ENCODE results near the gene ARVCF. TPM values are rescaled to one million over a fixed set of nuclear protein-coding genes. Genes with fewer than 3 reads are reported as not detected.

ARVCF gene
- total RNA-seq, 1 experiment from 2014 or later: 4.3 TPM

DNA sequence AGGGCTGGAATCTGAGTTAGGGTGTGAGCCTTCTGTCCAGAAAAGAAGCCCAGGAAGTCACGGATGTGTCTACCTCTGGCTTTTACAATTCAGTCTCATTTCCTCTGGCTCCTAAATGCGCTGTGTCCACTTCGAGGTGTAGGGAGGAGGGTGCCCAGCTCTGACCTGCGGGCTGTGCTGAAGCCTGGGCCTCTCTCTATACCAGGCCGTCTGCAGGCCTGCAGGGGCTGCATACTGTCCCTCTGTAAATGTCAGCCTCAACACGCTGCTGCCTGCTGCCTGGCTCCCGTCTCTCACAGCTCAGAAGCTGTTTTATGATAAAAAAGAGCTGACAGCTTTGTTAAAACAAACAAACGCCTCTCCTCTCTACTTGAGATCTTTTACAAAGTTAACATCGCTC is 14.5 kb downstream of the ARVCF start:
- Histone ChIP-seq H2AFZ (ENCODE audit: low read length) (no peak overlapping the region), H4K20me1 (ENCODE audit: insufficient read depth, low read depth, low read length) (0 out of 2 replicates have a peak, but pooled peaks cover 7% of the 10 kb centered on the region), H3K79me2 (ENCODE audit: low read length) (no peaks in the 10 kb centered on the region), H3K4me2 (ENCODE audit: low read depth, low read length, poor library complexity, severe bottlenecking) (no peak overlapping the region), H3K9me3 (ENCODE audit: low read length) (peaks cover 17% of the 10 kb centered on the region), H3K9ac (ENCODE audit: low read length) (no peak overlapping the region), H3K9me2 (replicated peaks; ENCODE audit: insufficient read depth, low read length) (no peaks in the 10 kb centered on the region), H3K27ac (ENCODE audit: low read length) (no peak overlapping the region), H3K36me3 (ENCODE audit: insufficient read depth, low read length) (peaks cover 18% of the 10 kb centered on the region), H3K4me1 (ENCODE audit: low read length) (no peaks in the 10 kb centered on the region), H3K4me3 (ENCODE audit: low read length) (no peak overlapping the region), H3K27me3 (ENCODE audit: low read length) (no peaks in the 10 kb centered on the region)
- DNase-seq: no peak

- Histone ChIP-seq H3K27me3 (ENCODE audit: low read length) (no peaks in the 10 kb centered on the region), H4K20me1 (ENCODE audit: insufficient read depth, low read depth, low read length) (0 out of 2 replicates have a peak, but pooled peaks cover 7% of the 10 kb centered on the region), H3K9ac (ENCODE audit: low read length) (no peak overlapping the region), H3K79me2 (ENCODE audit: low read length) (no peaks in the 10 kb centered on the region), H3K9me3 (ENCODE audit: low read length) (peaks cover 17% of the 10 kb centered on the region), H3K9me2 (replicated peaks; ENCODE audit: insufficient read depth, low read length) (no peaks in the 10 kb centered on the region), H3K36me3 (ENCODE audit: insufficient read depth, low read length) (peaks cover 18% of the 10 kb centered on the region), H2AFZ (ENCODE audit: low read length) (no peak overlapping the region), H3K4me1 (ENCODE audit: low read length) (no peaks in the 10 kb centered on the region), H3K27ac (ENCODE audit: low read length) (no peak overlapping the region), H3K4me3 (ENCODE audit: low read length) (no peak overlapping the region), H3K4me2 (ENCODE audit: low read depth, low read length, poor library complexity, severe bottlenecking) (no peak overlapping the region)
- no peak for DNase-seq
Measured at GRCh38 chr22:20001082-20001638, 15.5 kb downstream of the ARVCF start.

DNA sequence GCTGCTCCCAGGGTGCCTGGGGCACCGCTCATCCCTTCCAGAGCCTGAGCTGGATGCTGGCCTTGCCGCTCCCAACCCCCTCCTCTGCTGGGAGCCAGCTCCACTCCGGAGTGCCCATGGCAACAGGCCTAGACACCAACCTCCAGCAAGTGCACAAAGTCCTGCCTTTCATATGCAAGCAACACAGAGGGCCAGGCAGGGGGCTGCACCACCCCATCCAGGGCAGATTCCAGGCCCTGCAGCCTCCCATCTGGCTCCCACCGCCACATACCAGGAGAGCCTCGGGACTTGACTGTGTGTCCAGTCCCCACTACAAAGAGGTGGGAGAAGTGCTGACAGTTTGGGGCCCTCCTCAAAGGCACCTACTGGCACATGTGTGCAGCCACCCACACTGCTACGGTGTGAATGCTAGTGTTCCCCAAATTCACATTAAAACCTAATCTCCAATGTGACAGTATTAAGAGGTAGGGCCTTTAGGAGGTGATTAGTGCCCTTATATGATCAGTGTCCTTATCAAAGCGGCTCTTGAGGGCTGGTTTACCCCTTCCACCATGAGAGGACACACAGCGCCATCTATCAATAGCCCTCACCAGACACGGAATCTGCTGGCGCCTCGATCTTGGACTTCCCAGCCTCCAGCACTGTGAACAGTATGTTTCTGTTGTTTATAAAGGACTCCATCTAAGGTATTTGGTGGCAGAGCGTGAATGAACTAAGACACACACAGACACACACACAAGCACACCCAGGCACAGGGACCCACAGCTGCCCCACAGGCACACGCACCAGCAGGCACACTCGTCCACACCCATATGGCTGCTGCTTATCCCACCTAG is 16.2 kb downstream of the ARVCF start:
- H3K27ac ChIP-seq (ENCODE audit: low read length): no peak overlapping the region
- peaks cover 12% of the 10 kb centered on the region; the same call in 1 of the 2 replicates for H4K20me1 ChIP-seq (ENCODE audit: insufficient read depth, low read depth, low read length)
- H3K9ac ChIP-seq (ENCODE audit: low read length): no peak overlapping the region
- H3K4me1 ChIP-seq (ENCODE audit: low read length): no peaks in the 10 kb centered on the region
- no peak overlapping the region for H3K4me3 ChIP-seq (ENCODE audit: low read length)
- no peaks in the 10 kb centered on the region for H3K27me3 ChIP-seq (ENCODE audit: low read length)
- no peak overlapping the region for H2AFZ ChIP-seq (ENCODE audit: low read length)
- peaks cover 17% of the 10 kb centered on the region for H3K9me3 ChIP-seq (ENCODE audit: low read length)
- H3K4me2 ChIP-seq (ENCODE audit: low read depth, low read length, poor library complexity, severe bottlenecking): no peak overlapping the region
- H3K36me3 ChIP-seq (ENCODE audit: insufficient read depth, low read length): peaks cover 18% of the 10 kb centered on the region
- no peaks in the 10 kb centered on the region for H3K79me2 ChIP-seq (ENCODE audit: low read length)
- no peak for DNase-seq
- H3K9me2 ChIP-seq (replicated peaks; ENCODE audit: insufficient read depth, low read length): no peaks in the 10 kb centered on the region

DNA sequence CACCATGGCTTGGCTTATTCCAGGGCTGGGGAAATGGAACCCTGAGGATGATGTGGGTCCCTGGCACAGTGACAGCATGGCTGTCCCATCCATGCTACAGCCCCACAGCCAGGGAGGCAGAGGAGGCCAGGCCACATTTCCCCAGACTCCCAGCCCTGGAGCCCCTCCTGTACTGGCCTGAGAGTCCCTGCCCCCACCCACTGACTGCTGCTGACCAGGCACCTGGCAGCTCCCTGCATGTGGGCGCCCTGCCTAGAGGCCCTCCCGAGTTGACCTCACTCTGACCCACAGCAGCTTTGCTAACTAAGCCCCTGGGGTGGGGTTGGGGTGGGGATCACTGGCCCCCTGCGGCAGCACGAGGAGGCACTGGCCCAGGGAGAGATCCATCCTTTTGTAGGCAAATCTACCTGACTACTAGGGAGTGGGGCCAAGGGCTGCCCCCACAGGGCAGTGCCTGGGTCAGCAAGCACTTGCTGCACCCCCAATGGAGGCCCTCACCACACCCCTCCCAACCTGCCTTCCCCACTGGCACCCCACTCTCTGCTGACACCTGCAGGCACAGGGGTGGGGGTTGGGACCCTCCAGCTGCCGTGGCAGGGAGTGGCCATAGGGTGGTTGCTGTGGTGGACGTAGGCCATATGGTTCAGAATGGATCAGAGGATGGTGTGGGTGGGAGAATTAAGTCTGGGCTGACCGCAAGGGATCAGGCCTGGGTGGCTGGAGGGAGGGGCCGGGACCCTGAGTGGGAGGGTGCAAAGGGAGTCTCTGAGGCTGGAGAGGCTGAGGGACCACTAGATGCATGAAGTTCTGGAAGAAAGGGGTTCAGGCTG is 17.4 kb downstream of the ARVCF start:
- Histone ChIP-seq H3K36me3 (ENCODE audit: insufficient read depth, low read length) (peaks cover 8% of the 10 kb centered on the region), H4K20me1 (ENCODE audit: insufficient read depth, low read depth, low read length) (peaks cover 12% of the 10 kb centered on the region; the same call in 1 of the 2 replicates), H3K27me3 (ENCODE audit: low read length) (no peaks in the 10 kb centered on the region), H3K4me1 (ENCODE audit: low read length) (no peaks in the 10 kb centered on the region), H3K9me2 (replicated peaks; ENCODE audit: insufficient read depth, low read length) (no peaks in the 10 kb centered on the region), H3K27ac (ENCODE audit: low read length) (no peak overlapping the region), H3K9ac (ENCODE audit: low read length) (no peak overlapping the region), H2AFZ (ENCODE audit: low read length) (no peak overlapping the region), H3K4me3 (ENCODE audit: low read length) (no peak overlapping the region), H3K79me2 (ENCODE audit: low read length) (no peaks in the 10 kb centered on the region), H3K9me3 (ENCODE audit: low read length) (peaks cover 11% of the 10 kb centered on the region), H3K4me2 (ENCODE audit: low read depth, low read length, poor library complexity, severe bottlenecking) (no peak overlapping the region)
- DNase-seq: no peak

GRCh38 chr22:19998232-19998951 is 18.2 kb downstream of the ARVCF start:
- no peaks in the 10 kb centered on the region for H3K4me1 ChIP-seq (ENCODE audit: low read length)
- H3K9me2 ChIP-seq (replicated peaks; ENCODE audit: insufficient read depth, low read length): no peaks in the 10 kb centered on the region
- no peak for DNase-seq
- H3K27me3 ChIP-seq (ENCODE audit: low read length): no peaks in the 10 kb centered on the region
- H3K9me3 ChIP-seq (ENCODE audit: low read length): peaks cover 3% of the 10 kb centered on the region
- H3K4me2 ChIP-seq (ENCODE audit: low read depth, low read length, poor library complexity, severe bottlenecking): no peak overlapping the region
- peaks cover 5% of the 10 kb centered on the region; the same call in 1 of the 2 replicates for H3K36me3 ChIP-seq (ENCODE audit: insufficient read depth, low read length)
- H3K4me3 ChIP-seq (ENCODE audit: low read length): no peak overlapping the region
- H3K79me2 ChIP-seq (ENCODE audit: low read length): no peaks in the 10 kb centered on the region; the same call in 1 of the 2 replicates
- H3K27ac ChIP-seq (ENCODE audit: low read length): no peak overlapping the region
- H3K9ac ChIP-seq (ENCODE audit: low read length): no peak overlapping the region
- H2AFZ ChIP-seq (ENCODE audit: low read length): no peak overlapping the region
- H4K20me1 ChIP-seq (ENCODE audit: insufficient read depth, low read depth, low read length): peaks cover 15% of the 10 kb centered on the region; the same call in 1 of the 2 replicates

DNA sequence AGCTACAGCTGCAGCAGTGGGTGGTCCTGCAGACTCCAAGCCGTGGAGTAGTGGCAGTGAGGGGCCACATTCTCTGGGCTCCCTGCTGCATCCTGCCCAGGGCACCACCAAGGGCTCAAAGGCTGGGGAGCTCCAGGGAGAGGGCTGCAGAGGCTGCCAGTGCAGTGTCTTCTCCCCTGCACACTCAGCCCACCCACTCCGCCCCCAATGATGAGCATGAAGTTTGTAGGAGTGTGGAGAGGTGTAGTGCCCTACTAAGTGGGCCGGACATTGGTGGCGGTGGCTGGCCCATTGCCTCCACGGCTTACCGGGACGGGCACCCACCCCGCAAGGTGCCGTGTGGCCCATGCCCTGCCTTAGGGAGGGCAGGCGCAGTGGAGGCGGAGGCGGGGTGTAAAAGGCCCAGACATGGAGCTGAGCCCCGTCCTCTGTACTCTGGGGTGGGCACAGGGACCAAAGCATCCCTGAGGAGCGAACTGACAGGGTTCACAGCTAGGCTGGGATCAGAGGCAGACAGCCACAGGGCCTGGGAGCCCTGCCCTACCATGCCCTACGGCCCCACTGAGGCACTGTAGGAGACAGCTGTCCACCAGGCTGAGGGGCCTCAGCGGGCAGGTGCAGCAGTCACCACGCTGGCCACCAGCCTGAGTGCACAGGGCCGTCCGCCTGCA is 18.9 kb downstream of the ARVCF start:
- Histone ChIP-seq H3K9me2 (replicated peaks; ENCODE audit: insufficient read depth, low read length) (no peaks in the 10 kb centered on the region), H3K27me3 (ENCODE audit: low read length) (no peaks in the 10 kb centered on the region), H3K4me3 (ENCODE audit: low read length) (no peak overlapping the region), H2AFZ (ENCODE audit: low read length) (no peak overlapping the region), H3K79me2 (ENCODE audit: low read length) (no peaks in the 10 kb centered on the region; the same call in 1 of the 2 replicates), H3K27ac (ENCODE audit: low read length) (no peak overlapping the region), H4K20me1 (ENCODE audit: insufficient read depth, low read depth, low read length) (peaks cover 17% of the 10 kb centered on the region; the same call in 1 of the 2 replicates), H3K4me1 (ENCODE audit: low read length) (no peaks in the 10 kb centered on the region), H3K36me3 (ENCODE audit: insufficient read depth, low read length) (no peaks in the 10 kb centered on the region), H3K9me3 (ENCODE audit: low read length) (no peaks in the 10 kb centered on the region), H3K9ac (ENCODE audit: low read length) (no peak overlapping the region), H3K4me2 (ENCODE audit: low read depth, low read length, poor library complexity, severe bottlenecking) (no peak overlapping the region)
- DNase-seq: no peak

DNA sequence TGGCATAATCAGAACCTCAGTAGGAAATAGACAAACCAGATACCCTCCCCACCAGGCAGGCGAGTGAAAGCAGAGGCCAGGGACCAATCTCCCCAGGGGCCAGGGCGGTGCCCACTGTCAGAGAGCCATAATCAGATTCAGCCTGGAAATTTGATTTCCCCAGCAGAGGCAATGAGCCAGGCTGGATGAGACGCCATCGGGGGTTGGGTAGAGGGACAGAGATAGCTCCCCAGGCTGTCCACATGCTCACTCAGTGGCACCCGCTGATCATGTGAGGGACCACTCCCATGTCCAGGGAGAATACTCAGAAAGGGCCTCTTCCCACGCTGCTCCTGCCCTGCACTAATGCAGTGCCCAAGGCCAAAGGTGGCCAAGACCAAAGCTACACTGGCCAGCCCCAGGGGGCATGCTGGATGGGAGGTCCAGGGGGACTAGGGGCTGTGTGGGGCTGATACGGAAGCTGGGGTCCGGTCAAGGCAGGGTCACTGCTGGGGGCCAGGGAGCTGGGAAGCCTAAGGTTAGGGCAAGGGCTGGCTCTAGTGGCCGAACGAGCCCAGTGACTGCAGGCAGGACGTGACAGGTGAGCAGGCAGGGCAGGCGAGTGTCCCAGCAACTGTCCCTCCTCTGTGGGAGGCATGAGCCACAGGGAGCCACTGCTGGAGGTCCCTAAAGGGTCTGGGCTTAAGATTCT is 19.8 kb downstream of the ARVCF start:
- no peak overlapping the region for H2AFZ ChIP-seq (ENCODE audit: low read length)
- no peak overlapping the region for H3K27ac ChIP-seq (ENCODE audit: low read length)
- H3K9me3 ChIP-seq (ENCODE audit: low read length): no peaks in the 10 kb centered on the region
- DNase-seq: no peak
- H3K4me2 ChIP-seq (ENCODE audit: low read depth, low read length, poor library complexity, severe bottlenecking): no peak overlapping the region
- H3K4me3 ChIP-seq (ENCODE audit: low read length): no peak overlapping the region
- peaks cover 17% of the 10 kb centered on the region; the same call in 1 of the 2 replicates for H4K20me1 ChIP-seq (ENCODE audit: insufficient read depth, low read depth, low read length)
- no peaks in the 10 kb centered on the region; the same call in 1 of the 2 replicates for H3K79me2 ChIP-seq (ENCODE audit: low read length)
- H3K9ac ChIP-seq (ENCODE audit: low read length): no peak overlapping the region
- no peaks in the 10 kb centered on the region for H3K36me3 ChIP-seq (ENCODE audit: insufficient read depth, low read length)
- H3K9me2 ChIP-seq (replicated peaks; ENCODE audit: insufficient read depth, low read length): no peaks in the 10 kb centered on the region
- H3K4me1 ChIP-seq (ENCODE audit: low read length): no peaks in the 10 kb centered on the region
- no peaks in the 10 kb centered on the region for H3K27me3 ChIP-seq (ENCODE audit: low read length)
